Neural cell (in vitro differentiated cells): ENCODE data around the gene METTL15. TPM values are rescaled to one million over a fixed set of nuclear protein-coding genes. Genes with fewer than 3 reads are reported as not detected.

ENCODE experiments used
- H2AFZ ChIP-seq: fragments of 200-600, 300-800 bp; sonication (generic), shearing (Covaris generic); 2 replicates; pipeline ENCODE4 v1.6.0; 2014; ENCODE audit warnings: low read depth, mild to moderate bottlenecking, antibody characterized with exemption, low read length, moderate library complexity
- H3F3A ChIP-seq: fragments of 200-600 bp; shearing (Covaris generic); 2 replicates; pipeline ENCODE4 v1.6.1; 2016; ENCODE audit warnings: mild to moderate bottlenecking, moderate library complexity, mixed read lengths, antibody characterized with exemption, low read length; ENCODE audit not compliant: insufficient read depth, poor library complexity, severe bottlenecking
- H3K27ac ChIP-seq: fragments of 200-600, 300-800 bp; sonication (generic), shearing (Covaris generic); 2 replicates; pipeline ENCODE4 v1.5.1; 2014; ENCODE audit warnings: mild to moderate bottlenecking, low read length, moderate library complexity
- H3K27me3 ChIP-seq: fragments of 300-800, 200-600 bp; sonication (generic), shearing (Covaris generic); 2 replicates; pipeline ENCODE4 v1.6.0; 2014; ENCODE audit warnings: mild to moderate bottlenecking, low read depth, low read length, moderate library complexity; ENCODE audit not compliant: insufficient read depth
- H3K36me3 ChIP-seq: fragments of 300-800, 200-600 bp; sonication (generic), shearing (Covaris generic); 2 replicates; pipeline ENCODE4 v1.5.1; 2014; ENCODE audit warnings: mild to moderate bottlenecking, antibody characterized with exemption, low read length, moderate library complexity; ENCODE audit not compliant: insufficient read depth
- H3K4me2 ChIP-seq: fragments of 300-800, 200-600 bp; sonication (generic), shearing (Covaris generic); 2 replicates; pipeline ENCODE4 v1.6.0; 2014; ENCODE audit warnings: mild to moderate bottlenecking, low read length
- H3K4me3 ChIP-seq: fragments of 300-800, 200-600 bp; sonication (generic), shearing (Covaris generic); 2 replicates; pipeline ENCODE4 v1.5.1; 2014; ENCODE audit warnings: mild to moderate bottlenecking, low read length, moderate library complexity
- H3K79me2 ChIP-seq: fragments of 200-600 bp; shearing (Covaris generic); replicated peaks from 2 replicates; pipeline ENCODE4 v1.6.0; 2014; ENCODE audit warnings: mild to moderate bottlenecking, low read length, moderate library complexity; ENCODE audit not compliant: insufficient read depth
- H3K9ac ChIP-seq: fragments of 300-800, 200-600 bp; sonication (generic), shearing (Covaris generic); 2 replicates; pipeline ENCODE4 v1.6.1; 2016; ENCODE audit warnings: mild to moderate bottlenecking, low read length, mixed read lengths
- H3K9me2 ChIP-seq: fragments of 200-600 bp; shearing (Covaris generic); 2 replicates; pipeline ENCODE4 v1.6.1; 2016; ENCODE audit warnings: mild to moderate bottlenecking, low read length, mixed read lengths; ENCODE audit not compliant: insufficient read depth
- H3K9me3 ChIP-seq: fragments of 200-600, 300-800 bp; sonication (generic), shearing (Covaris generic); 2 replicates; pipeline ENCODE4 v1.6.1; 2016; ENCODE audit warnings: mild to moderate bottlenecking, mixed run types, low read length, moderate library complexity, mixed read lengths
- H4K20me1 ChIP-seq: fragments of 200-600 bp; shearing (Covaris generic); 2 replicates; pipeline ENCODE4 v1.6.1; 2016; ENCODE audit warnings: mild to moderate bottlenecking, mixed run types; ENCODE audit not compliant: insufficient read depth
- EP300 ChIP-seq: fragments of 450-650 bp; conservative IDR thresholded peaks from 2 replicates; pipeline ENCODE4 v1.6.1; 2014; ENCODE audit warnings: antibody characterized with exemption, mild to moderate bottlenecking, moderate library complexity; ENCODE audit not compliant: poor library complexity, severe bottlenecking
- EZH2 ChIP-seq: fragments of 200-600, 300-800 bp; shearing (Covaris generic), sonication (generic); IDR thresholded peaks from 2 replicates; pipeline ENCODE4 v1.6.1; 2014; ENCODE audit warnings: antibody characterized with exemption, low read length, borderline replicate concordance, mild to moderate bottlenecking; ENCODE audit not compliant: insufficient read depth, poor library complexity, severe bottlenecking
- MXI1 ChIP-seq: fragments of 450-650 bp; conservative IDR thresholded peaks from 2 replicates; pipeline ENCODE4 v1.6.1; 2014; ENCODE audit warnings: antibody characterized with exemption, mild to moderate bottlenecking; ENCODE audit not compliant: poor library complexity, severe bottlenecking
- POLR2AphosphoS5 ChIP-seq: IDR thresholded peaks from 2 replicates; pipeline ENCODE4 v1.6.1; 2012
- RAD21 ChIP-seq: fragments of 450-650 bp; conservative IDR thresholded peaks from 2 replicates; pipeline ENCODE4 v1.6.1; 2014; ENCODE audit warnings: antibody characterized with exemption, mild to moderate bottlenecking, moderate library complexity
- SMC3 ChIP-seq: fragments of 450-650 bp; conservative IDR thresholded peaks from 2 replicates; pipeline ENCODE4 v1.6.1; 2014; ENCODE audit warnings: antibody characterized with exemption, mild to moderate bottlenecking, moderate library complexity; ENCODE audit not compliant: poor library complexity
- TAF1 ChIP-seq: IDR thresholded peaks from 2 replicates; pipeline ENCODE4 v1.6.1; 2012; ENCODE audit warnings: low read depth
- polyA plus RNA-seq: library from polyadenylated mRNA; depleted of rRNA; stranded (reverse); fragments of >200 nt; gene quantifications from 2 replicates; pipeline ENCODE4 v1.2.3, GENCODE V29; 2014
- TF ChIP-seq, protein P1 (sequence below): IDR thresholded peaks from 2 replicates; pipeline ENCODE4 v1.6.1; 2012; ENCODE audit warnings: borderline replicate concordance
- TF ChIP-seq, protein P2 (sequence below): fragments of 450-650 bp; IDR thresholded peaks from 2 replicates; pipeline ENCODE4 v1.5.1; 2014; ENCODE audit warnings: antibody characterized with exemption, mild to moderate bottlenecking, moderate library complexity; ENCODE audit not compliant: poor library complexity, severe bottlenecking

METTL15 gene
- polyA plus RNA-seq, 1 donor from 2014 or later = 6.6 TPM

DNA sequence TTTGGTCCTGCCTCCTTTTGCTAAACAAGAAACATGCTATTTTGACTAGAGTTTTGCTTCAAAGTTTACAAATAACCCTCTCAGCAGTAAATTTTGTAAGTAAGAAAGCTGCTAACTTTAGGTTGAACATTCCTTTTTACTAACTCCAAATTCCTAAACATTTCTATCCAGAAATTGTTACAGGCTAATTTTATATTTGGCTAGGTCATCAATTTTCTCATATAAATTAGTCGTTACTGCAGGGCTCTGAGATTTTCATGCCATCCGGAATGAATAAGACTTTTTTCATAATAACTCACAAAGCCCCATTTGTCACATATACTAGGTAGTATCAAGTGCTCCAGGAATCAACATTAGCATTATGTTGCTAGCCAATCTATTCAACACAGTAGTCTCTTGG, 143.1 kb downstream of the METTL15 start:
- Histone ChIP-seq H3K9me3 (no peaks in the 10 kb centered on the region), H3K4me2 (no peak overlapping the region), H3F3A (no peaks in the 10 kb centered on the region), H3K27ac (no peak overlapping the region), H3K4me3 (no peak overlapping the region), H3K9me2 (no peaks in the 10 kb centered on the region), H3K79me2 (no peaks in the 10 kb centered on the region), H3K27me3 (no peaks in the 10 kb centered on the region), H3K9ac (no peak overlapping the region), H4K20me1 (no peaks in the 10 kb centered on the region), H3K36me3 (no peaks in the 10 kb centered on the region), H2AFZ (no peak overlapping the region)
- TF ChIP-seq SMC3 (no peak), TAF1 (no peak), MXI1 (no peak), POLR2AphosphoS5 (no peak)
- TF ChIP-seq, protein P1, sequence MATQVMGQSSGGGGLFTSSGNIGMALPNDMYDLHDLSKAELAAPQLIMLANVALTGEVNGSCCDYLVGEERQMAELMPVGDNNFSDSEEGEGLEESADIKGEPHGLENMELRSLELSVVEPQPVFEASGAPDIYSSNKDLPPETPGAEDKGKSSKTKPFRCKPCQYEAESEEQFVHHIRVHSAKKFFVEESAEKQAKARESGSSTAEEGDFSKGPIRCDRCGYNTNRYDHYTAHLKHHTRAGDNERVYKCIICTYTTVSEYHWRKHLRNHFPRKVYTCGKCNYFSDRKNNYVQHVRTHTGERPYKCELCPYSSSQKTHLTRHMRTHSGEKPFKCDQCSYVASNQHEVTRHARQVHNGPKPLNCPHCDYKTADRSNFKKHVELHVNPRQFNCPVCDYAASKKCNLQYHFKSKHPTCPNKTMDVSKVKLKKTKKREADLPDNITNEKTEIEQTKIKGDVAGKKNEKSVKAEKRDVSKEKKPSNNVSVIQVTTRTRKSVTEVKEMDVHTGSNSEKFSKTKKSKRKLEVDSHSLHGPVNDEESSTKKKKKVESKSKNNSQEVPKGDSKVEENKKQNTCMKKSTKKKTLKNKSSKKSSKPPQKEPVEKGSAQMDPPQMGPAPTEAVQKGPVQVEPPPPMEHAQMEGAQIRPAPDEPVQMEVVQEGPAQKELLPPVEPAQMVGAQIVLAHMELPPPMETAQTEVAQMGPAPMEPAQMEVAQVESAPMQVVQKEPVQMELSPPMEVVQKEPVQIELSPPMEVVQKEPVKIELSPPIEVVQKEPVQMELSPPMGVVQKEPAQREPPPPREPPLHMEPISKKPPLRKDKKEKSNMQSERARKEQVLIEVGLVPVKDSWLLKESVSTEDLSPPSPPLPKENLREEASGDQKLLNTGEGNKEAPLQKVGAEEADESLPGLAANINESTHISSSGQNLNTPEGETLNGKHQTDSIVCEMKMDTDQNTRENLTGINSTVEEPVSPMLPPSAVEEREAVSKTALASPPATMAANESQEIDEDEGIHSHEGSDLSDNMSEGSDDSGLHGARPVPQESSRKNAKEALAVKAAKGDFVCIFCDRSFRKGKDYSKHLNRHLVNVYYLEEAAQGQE = no peak
- TF ChIP-seq, protein P2, sequence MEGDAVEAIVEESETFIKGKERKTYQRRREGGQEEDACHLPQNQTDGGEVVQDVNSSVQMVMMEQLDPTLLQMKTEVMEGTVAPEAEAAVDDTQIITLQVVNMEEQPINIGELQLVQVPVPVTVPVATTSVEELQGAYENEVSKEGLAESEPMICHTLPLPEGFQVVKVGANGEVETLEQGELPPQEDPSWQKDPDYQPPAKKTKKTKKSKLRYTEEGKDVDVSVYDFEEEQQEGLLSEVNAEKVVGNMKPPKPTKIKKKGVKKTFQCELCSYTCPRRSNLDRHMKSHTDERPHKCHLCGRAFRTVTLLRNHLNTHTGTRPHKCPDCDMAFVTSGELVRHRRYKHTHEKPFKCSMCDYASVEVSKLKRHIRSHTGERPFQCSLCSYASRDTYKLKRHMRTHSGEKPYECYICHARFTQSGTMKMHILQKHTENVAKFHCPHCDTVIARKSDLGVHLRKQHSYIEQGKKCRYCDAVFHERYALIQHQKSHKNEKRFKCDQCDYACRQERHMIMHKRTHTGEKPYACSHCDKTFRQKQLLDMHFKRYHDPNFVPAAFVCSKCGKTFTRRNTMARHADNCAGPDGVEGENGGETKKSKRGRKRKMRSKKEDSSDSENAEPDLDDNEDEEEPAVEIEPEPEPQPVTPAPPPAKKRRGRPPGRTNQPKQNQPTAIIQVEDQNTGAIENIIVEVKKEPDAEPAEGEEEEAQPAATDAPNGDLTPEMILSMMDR = no peak

DNA sequence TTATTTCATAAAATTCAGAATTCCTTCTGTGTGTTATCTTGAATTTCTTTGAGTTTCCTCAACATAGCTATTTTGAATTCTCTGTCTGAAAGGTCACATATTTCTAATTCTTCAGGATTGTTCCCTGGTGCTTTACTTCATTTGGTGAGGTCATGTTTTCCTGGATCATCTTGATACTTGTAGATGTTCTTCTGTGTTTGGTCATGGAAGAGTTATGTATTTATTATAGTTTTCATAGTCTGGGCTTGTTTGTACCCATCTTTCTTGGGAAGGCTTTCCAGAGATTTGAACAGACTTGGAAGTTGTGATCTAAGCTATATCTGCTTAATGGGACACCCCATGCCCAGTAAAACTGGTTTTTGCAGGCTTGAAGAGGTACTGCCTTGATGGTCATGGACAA, 149.6 kb downstream of the METTL15 start:
- H3K36me3 ChIP-seq = no peaks in the 10 kb centered on the region

More for the DNA sequence above, 149.6 kb downstream of the METTL15 start:
- H3K27me3 ChIP-seq = no peaks in the 10 kb centered on the region
- no peak overlapping the region for H3K27ac ChIP-seq
- H2AFZ ChIP-seq = no peak overlapping the region
- no peaks in the 10 kb centered on the region for H3K79me2 ChIP-seq
- H3K9me3 ChIP-seq = no peaks in the 10 kb centered on the region
- H3K4me3 ChIP-seq = no peak overlapping the region
- H3K4me2 ChIP-seq = no peak overlapping the region
- no peak overlapping the region for H3K9ac ChIP-seq
- TF ChIP-seq EP300 (no peak), RAD21 (no peak), SMC3 (no peak), MXI1 (no peak), TAF1 (no peak), EZH2 (no peak)
- TF ChIP-seq, protein P1 = no peak
- no peaks in the 10 kb centered on the region for H3K9me2 ChIP-seq
- H4K20me1 ChIP-seq = no peaks in the 10 kb centered on the region
- H3F3A ChIP-seq = no peaks in the 10 kb centered on the region
